WERI-Rb-1 (cell line): ENCODE measurements around the gene CEACAM7.

Source experiments
- DNase-seq: peaks from one replicate; pipeline ENCODE4 v3.0.0-alpha.2; 2020
- H3K27ac ChIP-seq: fragments of 250-450 bp; sonication (Bioruptor Pico); 2 replicates; pipeline ENCODE4 v1.5.1; 2020; ENCODE audit warnings: mild to moderate bottlenecking, moderate library complexity
- H3K27me3 ChIP-seq: fragments of 250-450 bp; sonication (Bioruptor Pico); 2 replicates; pipeline ENCODE4 v1.5.1; 2021; ENCODE audit warnings: mild to moderate bottlenecking, low read depth, moderate library complexity; ENCODE audit not compliant: insufficient read depth, severe bottlenecking
- H3K36me3 ChIP-seq: fragments of 250-450 bp; sonication (Bioruptor Pico); 2 replicates; pipeline ENCODE4 v1.5.1; 2020; ENCODE audit warnings: mild to moderate bottlenecking, moderate library complexity
- H3K4me3 ChIP-seq: 2 replicates; pipeline ENCODE4 v1.5.1; 2011; ENCODE audit warnings: low read depth, mild to moderate bottlenecking, control low read depth, low read length
- H3K9me3 ChIP-seq: fragments of 250-450 bp; sonication (Bioruptor Pico); 2 replicates; pipeline ENCODE4 v1.5.1; 2021; ENCODE audit warnings: mild to moderate bottlenecking, moderate library complexity; ENCODE audit not compliant: severe bottlenecking
- TF ChIP-seq, protein P1 (sequence below): IDR thresholded peaks from 2 replicates; pipeline ENCODE4 v1.5.1; 2011; ENCODE audit warnings: low read depth, mild to moderate bottlenecking, control low read depth, inconsistent platforms, low read length

Gene CEACAM7

GRCh38 chr19:41623360-41623759, 64.7 kb downstream of the CEACAM7 start:
- TF ChIP-seq, protein P1, sequence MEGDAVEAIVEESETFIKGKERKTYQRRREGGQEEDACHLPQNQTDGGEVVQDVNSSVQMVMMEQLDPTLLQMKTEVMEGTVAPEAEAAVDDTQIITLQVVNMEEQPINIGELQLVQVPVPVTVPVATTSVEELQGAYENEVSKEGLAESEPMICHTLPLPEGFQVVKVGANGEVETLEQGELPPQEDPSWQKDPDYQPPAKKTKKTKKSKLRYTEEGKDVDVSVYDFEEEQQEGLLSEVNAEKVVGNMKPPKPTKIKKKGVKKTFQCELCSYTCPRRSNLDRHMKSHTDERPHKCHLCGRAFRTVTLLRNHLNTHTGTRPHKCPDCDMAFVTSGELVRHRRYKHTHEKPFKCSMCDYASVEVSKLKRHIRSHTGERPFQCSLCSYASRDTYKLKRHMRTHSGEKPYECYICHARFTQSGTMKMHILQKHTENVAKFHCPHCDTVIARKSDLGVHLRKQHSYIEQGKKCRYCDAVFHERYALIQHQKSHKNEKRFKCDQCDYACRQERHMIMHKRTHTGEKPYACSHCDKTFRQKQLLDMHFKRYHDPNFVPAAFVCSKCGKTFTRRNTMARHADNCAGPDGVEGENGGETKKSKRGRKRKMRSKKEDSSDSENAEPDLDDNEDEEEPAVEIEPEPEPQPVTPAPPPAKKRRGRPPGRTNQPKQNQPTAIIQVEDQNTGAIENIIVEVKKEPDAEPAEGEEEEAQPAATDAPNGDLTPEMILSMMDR, result no peak

More at GRCh38 chr19:41623360-41623759, 64.7 kb downstream of the CEACAM7 start:
- Histone ChIP-seq H3K27ac (no peak overlapping the region), H3K27me3 (peaks cover 86% of the 10 kb centered on the region), H3K9me3 (no peaks in the 10 kb centered on the region), H3K36me3 (no peaks in the 10 kb centered on the region), H3K4me3 (no peak overlapping the region)
- DNase-seq, result no peak
